ENCODE measurements around the gene TMEM163.

Gene TMEM163

DNA sequence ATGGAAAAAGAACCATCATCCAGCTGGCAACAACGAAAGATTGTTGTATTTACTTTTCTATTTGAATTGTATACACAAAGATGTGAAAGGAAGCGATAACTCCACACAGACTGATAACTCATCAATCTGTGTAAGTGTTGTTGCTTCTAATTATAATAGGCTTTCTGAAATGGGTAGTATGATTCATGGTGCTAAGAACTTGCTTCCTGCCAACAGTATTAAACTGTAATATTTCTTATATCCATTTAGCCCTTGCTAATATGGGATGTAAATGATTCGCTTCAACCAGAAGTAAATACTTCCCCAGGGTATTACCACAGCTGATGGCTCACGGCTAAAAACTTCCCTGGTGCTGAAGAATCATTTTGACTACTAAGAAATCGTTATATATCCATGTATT lies 70.2 kb downstream of the TMEM163 start:
- Histone ChIP-seq H3K9me3 (ENCODE audit: control insufficient read depth in 2 of 2, low read length in 2 of 2) (no peaks in the 10 kb centered on the region), H3K4me1 (ENCODE audit: control insufficient read depth in 2 of 2, insufficient read depth in 2 of 2, low read length in 2 of 2) (no peaks in the 10 kb centered on the region), H3K36me3 (ENCODE audit: control insufficient read depth in 2 of 2, insufficient read depth in 2 of 2, low read length in 2 of 2) (no peaks in the 10 kb centered on the region), H3K9ac (ENCODE audit: low read depth in 1 of 2, low read length in 2 of 2) (no peak overlapping the region), H3K27ac (ENCODE audit: low read depth in 2 of 2, low read length in 2 of 2) (no peak overlapping the region), H3K27me3 (ENCODE audit: control insufficient read depth in 2 of 2, insufficient read depth in 2 of 2, low read length in 2 of 2) (no peaks in the 10 kb centered on the region), H3K4me3 (ENCODE audit: low read length in 2 of 2) (no peak overlapping the region)

DNA sequence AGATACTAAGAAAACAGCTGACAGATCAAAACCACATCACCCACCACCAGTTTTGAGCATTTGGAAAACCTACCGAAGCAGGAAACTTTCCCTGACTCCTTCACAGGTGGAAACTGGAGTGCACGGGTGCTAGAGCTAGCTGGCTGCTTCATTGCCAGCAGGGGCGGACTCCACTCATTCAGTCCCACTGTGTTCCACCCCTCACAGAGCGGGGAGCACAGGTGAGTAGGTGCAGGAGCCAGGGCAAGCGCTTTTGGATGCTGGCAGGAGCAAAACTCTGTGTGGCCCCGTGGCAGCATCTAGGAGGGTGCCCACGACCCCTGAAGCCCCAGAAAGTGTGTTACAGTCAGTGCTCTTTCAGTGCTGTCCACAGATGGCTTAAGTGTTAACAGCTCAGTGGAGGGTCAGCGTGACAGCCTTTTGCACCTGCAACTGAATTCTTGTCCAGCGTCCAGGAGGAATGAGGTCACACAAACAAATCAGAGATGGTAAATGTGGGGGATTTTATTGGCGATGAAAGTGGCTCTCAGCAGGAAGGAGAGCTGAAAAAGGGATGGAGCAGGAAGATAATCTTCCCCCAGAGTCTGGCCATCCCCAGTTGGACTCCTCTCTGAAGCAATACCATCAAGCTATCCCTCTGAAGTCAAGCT lies 71.1 kb downstream of the TMEM163 start:
- Histone ChIP-seq H3K4me3 (ENCODE audit: low read length in 2 of 2) (no peak overlapping the region), H3K36me3 (ENCODE audit: control insufficient read depth in 2 of 2, insufficient read depth in 2 of 2, low read length in 2 of 2) (no peaks in the 10 kb centered on the region), H3K9me3 (ENCODE audit: control insufficient read depth in 2 of 2, low read length in 2 of 2) (no peaks in the 10 kb centered on the region), H3K27ac (ENCODE audit: low read depth in 2 of 2, low read length in 2 of 2) (no peak overlapping the region), H3K9ac (ENCODE audit: low read depth in 1 of 2, low read length in 2 of 2) (no peak overlapping the region), H3K4me1 (ENCODE audit: control insufficient read depth in 2 of 2, insufficient read depth in 2 of 2, low read length in 2 of 2) (no peaks in the 10 kb centered on the region), H3K27me3 (ENCODE audit: control insufficient read depth in 2 of 2, insufficient read depth in 2 of 2, low read length in 2 of 2) (no peaks in the 10 kb centered on the region)

DNA sequence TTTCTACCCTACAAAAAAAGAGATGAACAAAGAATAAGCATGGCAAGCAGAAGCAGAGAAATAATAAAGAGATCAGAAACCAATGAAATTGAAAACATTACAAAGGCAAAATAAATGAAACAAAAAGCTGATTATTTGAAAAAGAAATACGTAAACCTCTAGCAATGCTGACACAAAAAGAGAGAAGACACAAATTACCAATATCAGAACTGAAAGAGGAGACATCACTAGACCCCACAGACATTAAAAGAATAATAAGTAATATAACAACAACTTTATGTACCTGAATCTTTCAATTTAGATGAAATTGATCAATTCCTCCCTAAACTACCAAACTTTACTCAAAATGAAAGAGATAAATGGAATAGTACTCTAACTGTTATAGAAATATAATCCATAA lies 75.9 kb downstream of the TMEM163 start:
- no peak overlapping the region for H3K27ac ChIP-seq (ENCODE audit: low read depth in 2 of 2, low read length in 2 of 2)
- H3K36me3 ChIP-seq (ENCODE audit: control insufficient read depth in 2 of 2, insufficient read depth in 2 of 2, low read length in 2 of 2): no peaks in the 10 kb centered on the region
- H3K27me3 ChIP-seq (ENCODE audit: control insufficient read depth in 2 of 2, insufficient read depth in 2 of 2, low read length in 2 of 2): no peaks in the 10 kb centered on the region
- H3K9ac ChIP-seq (ENCODE audit: low read depth in 1 of 2, low read length in 2 of 2): no peak overlapping the region
- no peaks in the 10 kb centered on the region for H3K9me3 ChIP-seq (ENCODE audit: control insufficient read depth in 2 of 2, low read length in 2 of 2)
- no peak overlapping the region for H3K4me3 ChIP-seq (ENCODE audit: low read length in 2 of 2)
- H3K4me1 ChIP-seq (ENCODE audit: control insufficient read depth in 2 of 2, insufficient read depth in 2 of 2, low read length in 2 of 2): no peaks in the 10 kb centered on the region

DNA sequence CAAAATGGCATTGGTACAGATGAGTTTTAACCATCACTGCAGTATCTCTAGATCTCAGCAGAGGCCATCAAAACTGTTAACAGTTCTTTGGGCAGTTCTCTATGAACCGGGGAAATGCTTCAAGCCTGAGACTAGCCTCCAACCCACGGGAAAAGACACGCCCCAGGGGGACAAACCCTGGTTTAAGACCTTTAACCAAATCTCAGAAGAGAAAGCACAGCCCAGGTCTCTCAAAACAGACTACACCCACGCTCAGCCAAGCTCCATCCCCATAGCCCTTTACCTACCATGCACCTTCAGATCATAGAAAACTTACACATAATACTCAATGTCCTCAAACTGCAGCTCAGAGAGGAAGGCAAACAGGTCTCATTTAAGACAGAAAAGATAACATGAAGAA lies 78.3 kb downstream of the TMEM163 start:
- Histone ChIP-seq H3K9ac (ENCODE audit: low read depth in 1 of 2, low read length in 2 of 2) (no peak overlapping the region), H3K27me3 (ENCODE audit: control insufficient read depth in 2 of 2, insufficient read depth in 2 of 2, low read length in 2 of 2) (no peaks in the 10 kb centered on the region), H3K9me3 (ENCODE audit: control insufficient read depth in 2 of 2, low read length in 2 of 2) (no peaks in the 10 kb centered on the region), H3K4me3 (ENCODE audit: low read length in 2 of 2) (no peak overlapping the region), H3K36me3 (ENCODE audit: control insufficient read depth in 2 of 2, insufficient read depth in 2 of 2, low read length in 2 of 2) (no peaks in the 10 kb centered on the region), H3K4me1 (ENCODE audit: control insufficient read depth in 2 of 2, insufficient read depth in 2 of 2, low read length in 2 of 2) (no peaks in the 10 kb centered on the region), H3K27ac (ENCODE audit: low read depth in 2 of 2, low read length in 2 of 2) (no peak overlapping the region)

DNA sequence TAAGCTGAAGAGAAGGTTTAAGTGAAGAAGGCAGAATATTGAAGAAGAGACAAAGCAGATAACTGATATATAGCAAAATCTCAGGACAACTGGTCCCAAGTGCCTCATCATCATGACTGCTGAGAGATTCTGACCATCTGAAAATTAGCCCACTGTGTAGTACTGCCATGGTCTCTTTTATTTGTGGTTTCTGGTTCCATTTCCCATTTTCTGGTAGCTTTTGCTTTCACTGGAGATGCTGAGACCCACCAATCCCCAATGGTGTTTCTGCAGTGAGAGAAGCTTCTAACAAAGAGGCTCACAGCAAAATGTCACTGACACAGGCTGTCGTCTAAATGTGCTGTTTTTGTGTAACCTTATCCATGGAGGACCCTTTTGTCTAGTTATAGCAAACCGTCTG lies 79.5 kb downstream of the TMEM163 start:
- Histone ChIP-seq H3K4me1 (ENCODE audit: control insufficient read depth in 2 of 2, insufficient read depth in 2 of 2, low read length in 2 of 2) (no peaks in the 10 kb centered on the region), H3K36me3 (ENCODE audit: control insufficient read depth in 2 of 2, insufficient read depth in 2 of 2, low read length in 2 of 2) (no peaks in the 10 kb centered on the region), H3K27ac (ENCODE audit: low read depth in 2 of 2, low read length in 2 of 2) (no peak overlapping the region), H3K9me3 (ENCODE audit: control insufficient read depth in 2 of 2, low read length in 2 of 2) (no peaks in the 10 kb centered on the region), H3K4me3 (ENCODE audit: low read length in 2 of 2) (no peak overlapping the region), H3K27me3 (ENCODE audit: control insufficient read depth in 2 of 2, insufficient read depth in 2 of 2, low read length in 2 of 2) (no peaks in the 10 kb centered on the region), H3K9ac (ENCODE audit: low read depth in 1 of 2, low read length in 2 of 2) (no peak overlapping the region)

DNA sequence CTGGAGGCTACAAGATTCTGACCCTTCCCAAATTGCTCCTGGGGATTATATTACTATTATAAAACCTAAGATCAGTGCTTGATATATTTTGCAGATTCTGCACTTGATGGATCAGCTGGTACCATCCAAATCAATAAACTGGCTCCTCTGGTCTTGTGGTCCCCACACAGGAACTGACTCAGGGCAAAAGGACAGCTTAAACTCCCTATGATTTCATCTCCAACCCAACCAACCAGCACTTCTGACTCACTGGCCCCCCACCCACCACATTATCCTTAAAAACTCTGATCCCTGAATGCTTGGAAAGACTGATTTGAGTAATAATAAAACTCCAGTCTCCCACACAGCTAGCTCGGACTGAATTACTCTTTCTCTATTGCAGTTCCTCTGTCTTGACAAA lies 82.1 kb downstream of the TMEM163 start:
- H3K27me3 ChIP-seq (ENCODE audit: control insufficient read depth in 2 of 2, insufficient read depth in 2 of 2, low read length in 2 of 2): no peaks in the 10 kb centered on the region
- H3K9ac ChIP-seq (ENCODE audit: low read depth in 1 of 2, low read length in 2 of 2): no peak overlapping the region
- no peak overlapping the region for H3K4me3 ChIP-seq (ENCODE audit: low read length in 2 of 2)
- H3K27ac ChIP-seq (ENCODE audit: low read depth in 2 of 2, low read length in 2 of 2): no peak overlapping the region
- no peaks in the 10 kb centered on the region for H3K4me1 ChIP-seq (ENCODE audit: control insufficient read depth in 2 of 2, insufficient read depth in 2 of 2, low read length in 2 of 2)
- no peaks in the 10 kb centered on the region for H3K36me3 ChIP-seq (ENCODE audit: control insufficient read depth in 2 of 2, insufficient read depth in 2 of 2, low read length in 2 of 2)
- no peaks in the 10 kb centered on the region for H3K9me3 ChIP-seq (ENCODE audit: control insufficient read depth in 2 of 2, low read length in 2 of 2)

DNA sequence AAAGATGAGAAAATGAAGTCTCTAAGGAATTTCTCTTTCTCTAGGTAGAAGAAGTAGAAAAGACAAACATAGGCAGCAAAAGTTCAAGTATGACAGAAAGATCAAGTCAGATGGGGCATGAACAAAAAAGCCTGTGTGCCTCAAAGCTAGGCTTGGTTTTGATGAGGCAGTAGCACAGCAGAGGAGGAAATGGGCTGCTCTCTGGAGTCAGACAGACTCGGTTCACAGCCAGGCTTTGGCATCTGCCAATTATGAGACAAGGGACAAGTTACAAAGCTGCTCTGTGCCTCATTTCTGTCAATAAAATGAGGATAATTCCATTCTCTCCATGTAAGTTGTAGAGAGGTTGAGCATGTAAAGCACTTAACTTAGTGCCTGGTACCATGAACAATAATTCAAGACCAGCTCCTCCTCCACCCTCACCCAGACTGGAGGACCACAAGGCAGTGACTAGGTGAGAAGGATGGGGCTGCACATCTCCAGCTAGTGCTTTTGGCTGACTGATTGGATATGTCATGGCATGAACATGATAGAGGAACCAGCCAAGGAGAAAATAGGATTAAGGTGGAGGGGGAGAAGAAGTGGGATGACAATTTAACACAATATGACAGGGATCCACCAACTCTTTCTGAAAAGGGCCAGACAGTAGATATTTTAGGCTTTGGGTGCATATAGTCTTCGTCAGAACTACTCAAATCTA lies 84.6 kb downstream of the TMEM163 start:
- H3K4me1 ChIP-seq (ENCODE audit: control insufficient read depth in 2 of 2, insufficient read depth in 2 of 2, low read length in 2 of 2): no peaks in the 10 kb centered on the region
- no peak overlapping the region for H3K4me3 ChIP-seq (ENCODE audit: low read length in 2 of 2)
- no peaks in the 10 kb centered on the region for H3K27me3 ChIP-seq (ENCODE audit: control insufficient read depth in 2 of 2, insufficient read depth in 2 of 2, low read length in 2 of 2)
- no peaks in the 10 kb centered on the region for H3K36me3 ChIP-seq (ENCODE audit: control insufficient read depth in 2 of 2, insufficient read depth in 2 of 2, low read length in 2 of 2)
- H3K27ac ChIP-seq (ENCODE audit: low read depth in 2 of 2, low read length in 2 of 2): no peak overlapping the region
- H3K9ac ChIP-seq (ENCODE audit: low read depth in 1 of 2, low read length in 2 of 2): no peak overlapping the region
- no peaks in the 10 kb centered on the region for H3K9me3 ChIP-seq (ENCODE audit: control insufficient read depth in 2 of 2, low read length in 2 of 2)

DNA sequence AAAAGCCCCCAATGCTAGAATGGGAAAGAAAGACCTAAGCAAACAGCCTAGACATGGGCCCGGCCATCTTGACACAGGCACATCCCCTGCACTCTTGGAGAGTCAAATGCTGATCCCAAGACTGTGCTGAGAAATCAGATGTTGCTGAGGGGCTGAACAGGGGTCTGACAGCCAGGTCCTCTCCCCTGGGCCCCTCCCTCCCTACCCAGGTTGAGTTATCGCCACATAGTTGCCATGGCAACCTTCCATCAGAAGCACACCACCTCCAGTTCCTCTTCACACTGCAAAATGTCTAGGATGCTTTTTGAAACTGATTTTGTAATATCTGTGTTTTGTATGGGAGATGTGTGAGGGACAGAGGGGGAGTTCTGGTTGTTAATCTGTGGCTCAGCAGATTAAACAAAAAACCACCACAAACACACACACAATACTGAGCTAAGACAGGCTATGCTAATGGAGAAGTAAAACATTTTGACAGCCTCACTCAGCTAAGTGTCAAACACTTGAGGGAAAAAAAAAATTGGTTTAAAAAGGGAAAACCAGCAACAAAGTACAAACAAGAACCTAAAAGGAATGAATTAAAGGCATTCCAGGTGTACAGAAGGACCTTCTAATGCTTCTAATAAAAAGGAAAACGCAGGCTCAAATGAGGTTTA lies 88.2 kb downstream of the TMEM163 start:
- Histone ChIP-seq H3K27me3 (ENCODE audit: control insufficient read depth in 2 of 2, insufficient read depth in 2 of 2, low read length in 2 of 2) (no peaks in the 10 kb centered on the region), H3K4me1 (ENCODE audit: control insufficient read depth in 2 of 2, insufficient read depth in 2 of 2, low read length in 2 of 2) (no peaks in the 10 kb centered on the region), H3K27ac (ENCODE audit: low read depth in 2 of 2, low read length in 2 of 2) (no peak overlapping the region), H3K9me3 (ENCODE audit: control insufficient read depth in 2 of 2, low read length in 2 of 2) (no peaks in the 10 kb centered on the region), H3K4me3 (ENCODE audit: low read length in 2 of 2) (no peak overlapping the region), H3K9ac (ENCODE audit: low read depth in 1 of 2, low read length in 2 of 2) (no peak overlapping the region), H3K36me3 (ENCODE audit: control insufficient read depth in 2 of 2, insufficient read depth in 2 of 2, low read length in 2 of 2) (no peaks in the 10 kb centered on the region)

DNA sequence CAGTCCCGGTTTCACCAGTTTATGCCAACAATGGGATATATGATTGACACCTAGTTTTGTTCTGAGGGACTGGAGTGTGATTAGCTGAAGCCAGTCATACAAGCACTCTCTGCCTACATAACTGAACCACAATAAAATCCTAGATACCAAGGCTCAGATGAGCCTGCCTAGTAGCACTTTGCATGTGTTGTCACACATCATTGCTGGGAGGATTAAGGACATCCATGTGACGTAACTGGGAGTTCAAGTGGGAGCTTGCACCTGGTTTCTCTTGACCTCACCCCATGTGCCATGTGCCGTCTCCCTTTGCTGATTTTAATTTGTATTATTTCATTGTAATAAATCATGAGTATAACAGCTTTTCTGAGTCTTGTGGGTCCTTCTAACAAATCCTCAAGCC lies 90.3 kb downstream of the TMEM163 start:
- H3K27me3 ChIP-seq (ENCODE audit: control insufficient read depth in 2 of 2, insufficient read depth in 2 of 2, low read length in 2 of 2): no peaks in the 10 kb centered on the region
- no peaks in the 10 kb centered on the region for H3K9me3 ChIP-seq (ENCODE audit: control insufficient read depth in 2 of 2, low read length in 2 of 2)
- H3K4me1 ChIP-seq (ENCODE audit: control insufficient read depth in 2 of 2, insufficient read depth in 2 of 2, low read length in 2 of 2): no peaks in the 10 kb centered on the region
- H3K27ac ChIP-seq (ENCODE audit: low read depth in 2 of 2, low read length in 2 of 2): no peak overlapping the region
- no peak overlapping the region for H3K9ac ChIP-seq (ENCODE audit: low read depth in 1 of 2, low read length in 2 of 2)
- no peaks in the 10 kb centered on the region for H3K36me3 ChIP-seq (ENCODE audit: control insufficient read depth in 2 of 2, insufficient read depth in 2 of 2, low read length in 2 of 2)
- H3K4me3 ChIP-seq (ENCODE audit: low read length in 2 of 2): no peak overlapping the region

DNA sequence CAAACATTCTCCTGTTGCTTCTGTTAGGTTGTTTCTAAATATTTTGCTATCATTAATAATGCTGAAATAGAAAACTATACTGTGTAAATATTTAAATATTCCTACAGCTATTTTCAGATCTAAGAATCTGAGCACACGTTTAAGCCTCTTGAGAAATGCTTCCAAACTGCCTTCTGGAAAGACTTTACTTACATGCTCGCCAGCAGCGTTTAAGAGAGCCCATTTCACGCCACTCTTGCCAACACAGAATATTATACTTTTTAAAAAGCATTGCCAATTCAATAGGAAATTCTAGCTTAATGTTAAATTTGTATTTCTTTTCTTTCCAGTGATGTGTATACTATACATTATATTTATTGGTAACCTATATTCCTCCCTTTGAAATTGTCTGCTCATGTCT lies 92.0 kb downstream of the TMEM163 start:
- Histone ChIP-seq H3K4me1 (ENCODE audit: control insufficient read depth in 2 of 2, insufficient read depth in 2 of 2, low read length in 2 of 2) (no peaks in the 10 kb centered on the region), H3K9ac (ENCODE audit: low read depth in 1 of 2, low read length in 2 of 2) (no peak overlapping the region), H3K4me3 (ENCODE audit: low read length in 2 of 2) (no peak overlapping the region), H3K9me3 (ENCODE audit: control insufficient read depth in 2 of 2, low read length in 2 of 2) (no peaks in the 10 kb centered on the region), H3K27me3 (ENCODE audit: control insufficient read depth in 2 of 2, insufficient read depth in 2 of 2, low read length in 2 of 2) (no peaks in the 10 kb centered on the region), H3K27ac (ENCODE audit: low read depth in 2 of 2, low read length in 2 of 2) (no peak overlapping the region), H3K36me3 (ENCODE audit: control insufficient read depth in 2 of 2, insufficient read depth in 2 of 2, low read length in 2 of 2) (no peaks in the 10 kb centered on the region)
